DOHH2 (cell line): ENCODE data around the gene SMARCD1.

Source experiments
- CTCF ChIP-seq: fragments of 200-600 bp; sonication (generic); IDR thresholded peaks from one replicate; pipeline ENCODE4 v1.5.1; 2014; ENCODE audit warnings: antibody characterized with exemption, mild to moderate bottlenecking, low read depth, low read length; ENCODE audit not compliant: poor library complexity, severe bottlenecking
- EZH2phosphoT487 ChIP-seq: fragments of 200-600 bp; sonication (generic); IDR thresholded peaks from 2 replicates; pipeline ENCODE4 v1.6.1; 2017; ENCODE audit warnings: borderline replicate concordance, mild to moderate bottlenecking, antibody characterized with exemption, low read length, moderate library complexity, mixed read lengths

- TF ChIP-seq CTCF (no peak), EZH2phosphoT487 (no peak)
Observed at GRCh38 chr12:50050410-50051098, 34.6 kb upstream of the SMARCD1 start.
